ACC112 (cell line): ENCODE data around the gene PSMB7.
"Not testable (repeated sequence)": the region's sequence is repeated elsewhere in the genome, so short reads cannot be mapped to it uniquely, and the experiment has no call there.

Experiments used
- H2AFZ ChIP-seq: fragments of 200-600 bp; sonication (generic); one replicate; pipeline ENCODE4 v1.6.0; 2017; ENCODE audit warnings: antibody characterized with exemption, low read length; ENCODE audit not compliant: unreplicated experiment
- H3K27ac ChIP-seq: fragments of 200-600 bp; sonication (generic); 2 replicates; pipeline ENCODE4 v1.5.1; 2014; ENCODE audit warnings: low read depth, mild to moderate bottlenecking, antibody characterized with exemption, low read length, moderate library complexity
- H3K27me3 ChIP-seq: fragments of 200-600 bp; sonication (generic); 2 replicates; pipeline ENCODE4 v1.6.1; 2014; ENCODE audit warnings: mild to moderate bottlenecking, antibody characterized with exemption, low read length, moderate library complexity, mixed read lengths; ENCODE audit not compliant: insufficient read depth
- H3K36me3 ChIP-seq: fragments of 200-600 bp; sonication (generic); 2 replicates; pipeline ENCODE4 v1.6.1; 2016; ENCODE audit warnings: mild to moderate bottlenecking, antibody characterized with exemption, low read length, moderate library complexity, mixed read lengths; ENCODE audit not compliant: insufficient read depth
- H3K4me1 ChIP-seq: fragments of 200-600 bp; sonication (generic); one replicate; pipeline ENCODE4 v1.6.1; 2016; ENCODE audit warnings: low read length, mixed read lengths; ENCODE audit not compliant: insufficient read depth, unreplicated experiment, control insufficient read depth
- H3K4me3 ChIP-seq: fragments of 200-600 bp; sonication (generic); 2 replicates; pipeline ENCODE4 v1.5.1; 2014; ENCODE audit warnings: mild to moderate bottlenecking, low read depth, low read length
- H3K79me2 ChIP-seq: fragments of 200-600 bp; sonication (generic); one replicate; pipeline ENCODE4 v1.6.0; 2016; ENCODE audit warnings: low read length; ENCODE audit not compliant: control insufficient read depth, unreplicated experiment, insufficient read depth

PSMB7 gene

GRCh38 chr9:124426361-124426760, 11.1 kb upstream of the PSMB7 start:
- Histone ChIP-seq H3K27me3 (peaks cover 3% of the 10 kb centered on the region; the same call in 1 of the 2 replicates), H3K36me3 (no peaks in the 10 kb centered on the region), H3K27ac (no peak overlapping the region), H2AFZ (no peak overlapping the region), H3K79me2 (no peaks in the 10 kb centered on the region), H3K4me3 (no peak overlapping the region), H3K4me1 (peaks cover 3% of the 10 kb centered on the region)

DNA sequence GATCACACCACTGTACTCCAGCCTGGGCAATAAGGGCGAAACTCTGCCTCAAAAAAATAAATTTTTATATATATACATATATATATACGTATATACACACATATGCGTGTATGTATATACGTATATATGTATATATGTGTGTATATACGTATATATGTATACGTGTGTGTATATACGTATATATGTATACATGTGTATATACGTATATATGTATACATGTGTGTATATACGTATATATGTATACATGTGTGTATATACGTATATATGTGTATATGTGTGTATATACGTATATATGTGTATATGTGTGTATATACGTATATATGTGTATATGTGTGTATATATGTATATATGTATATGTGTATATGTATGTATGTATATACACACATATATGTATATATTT, 10.5 kb upstream of the PSMB7 start:
- not testable (repeated sequence) for H3K4me1 ChIP-seq, H3K27ac ChIP-seq, H3K36me3 ChIP-seq, H3K27me3 ChIP-seq, H3K79me2 ChIP-seq, H2AFZ ChIP-seq, H3K4me3 ChIP-seq

DNA sequence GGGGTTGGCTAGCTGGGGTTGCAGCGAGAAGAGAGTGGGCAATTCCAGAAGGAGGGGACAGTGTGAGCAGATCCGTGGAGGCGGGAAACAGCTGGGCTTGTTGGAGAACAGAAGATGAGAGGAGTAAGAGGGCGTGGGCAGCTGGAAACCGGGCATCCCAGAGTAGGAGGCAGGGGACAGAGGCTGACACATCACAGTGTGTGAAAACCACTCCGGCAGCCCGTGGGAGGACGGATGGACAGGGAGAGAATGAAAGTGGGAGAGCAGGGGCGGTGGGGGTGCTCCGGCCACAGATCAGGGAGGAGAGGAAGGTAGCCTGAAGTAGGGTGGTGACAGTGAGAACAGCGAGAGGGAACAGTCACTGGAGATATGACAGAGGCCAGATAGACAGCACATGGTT, 8.3 kb upstream of the PSMB7 start:
- Histone ChIP-seq H3K36me3 (no peaks in the 10 kb centered on the region), H3K27ac (no peak overlapping the region), H3K4me1 (peaks cover 3% of the 10 kb centered on the region), H2AFZ (no peak overlapping the region), H3K4me3 (no peak overlapping the region), H3K27me3 (peaks cover 3% of the 10 kb centered on the region; the same call in 1 of the 2 replicates), H3K79me2 (no peaks in the 10 kb centered on the region)

- no peak overlapping the region for H2AFZ ChIP-seq
- peaks cover 3% of the 10 kb centered on the region for H3K4me1 ChIP-seq
Observed at GRCh38 chr9:124423155-124423554, 7.9 kb upstream of the PSMB7 start.

GRCh38 chr9:124420991-124421543, 5.8 kb upstream of the PSMB7 start:
- peaks cover 3% of the 10 kb centered on the region for H3K4me1 ChIP-seq

More at GRCh38 chr9:124423155-124423554, 7.9 kb upstream of the PSMB7 start:
- H3K36me3 ChIP-seq, result no peaks in the 10 kb centered on the region
- no peak overlapping the region for H3K4me3 ChIP-seq
- no peaks in the 10 kb centered on the region for H3K79me2 ChIP-seq
- no peak overlapping the region for H3K27ac ChIP-seq
- H3K27me3 ChIP-seq, result peaks cover 3% of the 10 kb centered on the region; the same call in 1 of the 2 replicates

DNA sequence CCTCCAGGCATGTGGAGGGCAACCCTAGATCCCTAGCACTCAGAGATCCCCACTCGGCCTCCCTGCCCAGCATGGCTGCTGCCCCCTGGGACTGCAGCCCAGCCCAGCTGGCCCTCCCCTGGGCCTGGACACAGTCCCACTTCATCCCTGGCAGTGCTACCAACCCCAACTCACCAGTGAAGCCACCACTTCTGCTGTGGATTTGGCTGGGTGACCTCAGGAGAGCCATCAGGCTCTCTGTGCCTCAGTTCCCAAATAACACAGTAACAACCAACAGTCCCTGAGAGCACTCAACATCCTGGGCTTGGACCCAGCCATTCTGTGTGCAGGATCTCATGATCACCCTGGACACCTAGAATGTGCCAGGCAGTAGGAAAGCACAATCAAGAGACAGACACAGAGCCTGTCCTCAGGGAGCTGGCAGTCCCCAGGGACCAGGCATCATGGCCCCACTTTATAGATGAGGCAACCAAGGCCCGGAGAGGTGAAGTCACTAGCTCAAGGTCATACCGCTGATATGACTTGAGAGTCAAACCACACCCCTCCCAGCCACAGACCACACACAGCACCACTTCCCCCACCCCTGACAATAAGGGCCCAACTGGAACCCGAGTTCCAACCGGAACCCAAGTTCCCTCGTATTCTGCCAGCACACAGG, 4.7 kb upstream of the PSMB7 start:
- H3K79me2 ChIP-seq, result peaks cover 3% of the 10 kb centered on the region
- H2AFZ ChIP-seq, result no peak overlapping the region
- peaks cover 3% of the 10 kb centered on the region; the same call in 1 of the 2 replicates for H3K27me3 ChIP-seq
- H3K27ac ChIP-seq, result no peak overlapping the region
- peaks cover 3% of the 10 kb centered on the region for H3K4me1 ChIP-seq
- no peaks in the 10 kb centered on the region for H3K36me3 ChIP-seq
- H3K4me3 ChIP-seq, result no peak overlapping the region

More at GRCh38 chr9:124420991-124421543, 5.8 kb upstream of the PSMB7 start:
- Histone ChIP-seq H3K36me3 (no peaks in the 10 kb centered on the region), H3K27ac (no peak overlapping the region), H3K27me3 (peaks cover 3% of the 10 kb centered on the region; the same call in 1 of the 2 replicates), H2AFZ (no peak overlapping the region), H3K4me3 (no peak overlapping the region), H3K79me2 (no peaks in the 10 kb centered on the region)

DNA sequence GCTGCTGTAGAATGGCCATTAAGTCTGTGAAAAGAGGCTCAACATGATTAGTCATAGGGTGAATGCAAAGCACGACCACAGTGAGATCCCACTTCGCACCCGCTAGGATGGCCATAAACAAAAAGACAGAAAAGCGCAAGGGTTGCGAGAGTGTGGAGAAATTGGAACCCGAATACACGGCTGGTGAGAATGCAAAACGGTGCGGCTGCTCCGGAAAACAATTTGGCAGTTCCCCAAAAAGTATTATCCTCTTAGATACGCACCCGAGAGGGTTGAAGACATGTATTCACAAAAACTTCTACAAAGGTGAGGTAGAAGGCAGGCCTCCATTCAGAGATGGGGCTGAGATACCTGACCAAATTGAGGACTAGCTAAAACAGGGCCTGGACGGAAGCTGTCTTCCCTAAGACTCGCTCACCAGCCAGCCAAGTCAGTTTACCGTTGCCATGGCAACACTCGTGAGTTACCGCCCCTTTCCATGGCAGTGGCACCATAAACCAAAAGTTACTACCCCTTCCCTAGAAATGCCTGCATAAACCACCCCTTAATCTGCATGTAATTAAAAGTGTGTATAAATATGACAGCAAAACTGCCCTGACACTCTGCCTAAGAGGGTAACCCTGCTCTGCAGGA, 726 bp upstream of the PSMB7 start:
- Histone ChIP-seq H2AFZ (peak overlapping the region; percentile 73), H3K4me3 (peak overlapping the region; percentile 93), H3K27ac (no peak overlapping the region), H3K36me3 (peaks cover 23% of the 10 kb centered on the region), H3K79me2 (peaks cover 25% of the 10 kb centered on the region), H3K4me1 (peaks cover 31% of the 10 kb centered on the region), H3K27me3 (no peaks in the 10 kb centered on the region)

GRCh38 chr9:124414612-124415011, 630 bp downstream of the PSMB7 start:
- Histone ChIP-seq H3K36me3 (peaks cover 30% of the 10 kb centered on the region), H3K27ac (peak overlapping the region; percentile 98), H3K79me2 (peaks cover 39% of the 10 kb centered on the region), H2AFZ (peak overlapping the region; percentile 44), H3K4me3 (peak overlapping the region; percentile 93), H3K27me3 (no peaks in the 10 kb centered on the region), H3K4me1 (peaks cover 45% of the 10 kb centered on the region)

DNA sequence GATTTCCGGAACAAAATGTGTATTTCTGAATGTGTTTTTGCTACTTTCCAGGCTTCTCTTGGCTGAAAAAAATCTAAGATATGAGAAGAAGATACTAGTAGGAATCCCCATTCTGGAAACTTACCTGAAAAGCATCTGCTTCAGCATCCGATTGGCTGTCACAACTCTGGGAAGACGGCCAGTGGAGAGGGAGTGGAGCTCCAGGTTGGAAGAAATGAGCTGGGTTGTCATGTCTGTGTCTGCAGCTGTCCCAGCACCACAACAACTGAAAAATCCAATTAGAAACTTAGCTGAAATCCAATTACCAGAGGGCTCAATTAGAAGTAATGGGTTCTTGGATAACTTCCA, 3.0 kb downstream of the PSMB7 start:
- H3K36me3 ChIP-seq, result peaks cover 48% of the 10 kb centered on the region
- H3K4me1 ChIP-seq, result peaks cover 54% of the 10 kb centered on the region
- H3K27ac ChIP-seq, result peak overlapping the region; percentile 98
- H3K79me2 ChIP-seq, result peaks cover 62% of the 10 kb centered on the region
- H2AFZ ChIP-seq, result no peak overlapping the region
- H3K4me3 ChIP-seq, result peak overlapping the region; percentile 66
- H3K27me3 ChIP-seq, result no peaks in the 10 kb centered on the region

GRCh38 chr9:124411514-124412227, 3.6 kb downstream of the PSMB7 start:
- H3K4me1 ChIP-seq, result peaks cover 54% of the 10 kb centered on the region
- peak overlapping the region; percentile 66 for H3K4me3 ChIP-seq
- peaks cover 49% of the 10 kb centered on the region for H3K36me3 ChIP-seq
- no peaks in the 10 kb centered on the region for H3K27me3 ChIP-seq
- H3K27ac ChIP-seq, result peak overlapping the region; percentile 98
- peaks cover 67% of the 10 kb centered on the region for H3K79me2 ChIP-seq
- no peak overlapping the region for H2AFZ ChIP-seq
